KG1 (cell line): ENCODE data around the gene KCNG2.

Experiments
- DNase-seq: peaks from one replicate; lab custom pipeline; 2025; lab: John Stamatoyannopoulos, UW

The KCNG2 gene

GRCh38 chr18:79912409-79912991, 114.8 kb downstream of the KCNG2 start:
- no peak for DNase-seq

DNA sequence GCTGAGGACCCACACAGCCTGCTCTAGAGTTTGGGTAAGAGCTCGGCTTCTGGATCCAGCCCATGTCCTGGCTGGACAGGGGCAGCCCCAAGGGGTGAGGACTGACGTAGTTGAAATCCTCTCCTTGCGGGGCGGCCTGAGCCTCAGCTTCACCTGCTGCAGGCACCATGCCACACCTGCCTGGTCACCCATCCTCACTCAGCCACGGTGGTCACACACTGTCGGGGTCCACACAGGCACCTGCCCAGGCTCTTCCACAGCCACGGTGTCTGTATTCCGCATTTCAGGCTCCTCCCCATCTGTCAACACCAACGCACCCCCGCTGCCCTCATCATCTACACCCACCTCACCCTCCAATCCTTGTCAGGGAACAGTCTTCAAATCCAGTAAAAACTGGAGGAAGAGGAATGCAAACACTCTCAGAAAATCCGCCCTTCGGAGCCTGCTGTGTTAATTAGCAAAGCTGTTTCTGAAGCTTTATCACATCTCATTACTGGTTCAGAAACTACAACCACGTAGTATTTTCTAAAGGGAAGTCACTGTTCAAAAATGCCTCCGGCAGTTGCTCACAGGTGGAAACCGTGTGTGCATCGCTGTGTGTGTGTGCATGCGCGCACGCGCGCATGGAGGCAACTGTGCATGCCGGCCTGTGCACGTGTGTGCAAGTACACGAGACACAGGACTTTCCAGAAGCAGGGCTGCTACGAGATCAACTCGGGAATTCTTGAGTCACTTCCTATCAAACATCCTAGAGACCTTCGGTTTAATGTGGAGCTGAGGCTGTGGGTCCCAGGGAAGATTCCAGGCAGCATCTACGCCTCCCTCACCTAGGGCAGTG, 115.5 kb downstream of the KCNG2 start:
- no peak for DNase-seq

DNA sequence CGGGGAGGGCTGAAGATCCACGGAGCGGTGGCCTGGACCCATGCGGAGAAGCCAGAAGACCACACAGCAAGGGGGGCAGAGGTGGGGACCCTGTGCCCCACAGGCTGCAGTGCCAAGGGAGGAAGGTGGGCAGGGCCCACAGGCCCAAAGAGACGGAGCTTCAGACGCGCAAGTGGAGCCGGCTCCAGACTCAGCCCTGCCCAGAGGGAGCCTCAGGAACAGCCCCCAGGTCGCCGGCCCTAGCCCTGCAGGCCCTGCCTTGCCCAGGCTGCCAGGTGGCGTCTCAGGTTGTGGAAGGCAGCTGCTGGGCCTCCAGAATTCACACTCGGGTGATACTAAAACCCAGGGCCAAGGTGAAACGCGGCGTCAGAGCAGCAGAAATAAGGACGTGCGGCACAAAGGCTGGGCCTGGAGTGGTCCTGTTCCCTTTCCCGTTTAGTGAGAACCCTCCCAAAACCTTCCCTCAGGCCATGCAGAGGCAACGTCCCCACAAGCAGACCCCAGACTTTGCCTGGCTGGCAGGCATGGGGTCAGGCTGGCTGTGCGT, 116.9 kb downstream of the KCNG2 start:
- no peak for DNase-seq

GRCh38 chr18:79915161-79916127, 117.7 kb downstream of the KCNG2 start:
- DNase-seq: no peak

DNA sequence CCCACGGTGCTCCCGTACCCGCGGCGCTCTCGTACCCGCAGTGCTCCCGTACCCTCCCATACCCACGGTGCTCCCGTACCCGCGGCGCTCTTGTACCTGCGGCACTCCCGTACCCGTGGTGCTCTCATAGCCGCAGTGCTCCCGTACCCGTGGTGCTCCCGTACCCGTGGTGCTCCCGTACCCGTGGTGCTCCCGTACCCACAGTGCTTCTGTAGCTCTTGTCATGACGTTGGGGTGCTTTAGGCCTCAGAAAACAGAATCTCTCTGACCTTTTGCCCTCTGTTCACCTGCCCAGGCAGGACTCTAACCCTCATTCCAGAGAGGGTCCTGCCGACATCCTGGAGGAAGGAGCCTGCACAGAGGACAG, 118.4 kb downstream of the KCNG2 start:
- DNase-seq: no peak

- no peak for DNase-seq
These were observed 118.9 kb downstream of the KCNG2 start for GRCh38 chr18:79916546-79917168.

- no peak for DNase-seq
These were observed 119.6 kb downstream of the KCNG2 start for GRCh38 chr18:79917169-79917852.

DNA sequence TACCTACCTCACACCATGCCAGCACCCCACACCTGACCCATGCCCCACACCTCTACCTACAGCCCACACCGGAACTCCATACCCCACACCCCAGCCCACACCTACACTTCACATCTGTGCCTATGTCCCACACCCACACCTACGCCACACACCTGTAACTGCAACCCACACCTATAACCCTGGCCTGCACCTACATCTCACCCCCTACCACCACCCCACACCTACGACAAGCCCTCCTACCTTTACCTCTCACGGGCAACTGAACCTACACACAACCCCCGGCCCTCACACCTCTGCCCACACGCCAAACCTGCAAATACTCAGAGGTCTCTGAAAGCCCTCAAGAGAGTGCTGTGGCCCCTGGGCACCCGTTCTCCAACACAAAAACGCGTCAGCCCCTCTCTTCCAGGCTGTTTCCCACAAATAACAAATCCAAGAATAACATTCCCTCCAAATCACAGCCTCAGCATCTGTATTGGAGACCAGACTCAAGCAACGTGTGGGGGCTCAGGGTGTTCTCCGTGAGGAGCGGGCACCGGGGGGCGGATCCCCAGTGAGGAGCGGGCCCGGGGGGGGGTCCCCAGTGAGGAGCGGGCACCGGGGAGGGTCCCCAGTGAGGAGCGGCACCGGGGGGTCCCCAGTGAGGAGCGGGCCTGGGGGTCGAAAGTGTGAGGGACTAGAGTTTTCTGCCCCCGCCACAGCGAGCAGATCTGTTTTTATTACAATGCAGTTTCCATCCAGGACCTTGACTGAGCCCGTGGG, 120.3 kb downstream of the KCNG2 start:
- no peak for DNase-seq

DNA sequence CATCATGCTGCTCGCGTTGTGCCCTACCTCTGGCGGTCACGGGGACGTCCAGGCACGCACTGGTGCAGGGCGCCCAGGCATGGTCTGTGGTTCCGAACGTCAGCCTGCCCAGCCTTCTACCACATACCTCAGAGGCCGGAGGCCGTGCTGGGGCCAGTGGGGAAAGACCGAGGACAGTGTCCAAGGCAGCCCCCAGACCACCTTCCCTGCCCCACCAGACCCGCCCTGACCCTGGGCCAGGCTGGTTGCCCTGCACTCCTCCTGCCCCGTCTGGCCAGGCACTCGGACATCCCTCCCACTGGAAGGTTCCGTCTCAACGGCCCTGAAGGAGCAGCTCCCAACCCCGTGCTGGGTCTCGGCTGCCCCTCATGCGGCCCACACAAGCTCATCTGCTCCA, 120.9 kb downstream of the KCNG2 start:
- DNase-seq: no peak

DNA sequence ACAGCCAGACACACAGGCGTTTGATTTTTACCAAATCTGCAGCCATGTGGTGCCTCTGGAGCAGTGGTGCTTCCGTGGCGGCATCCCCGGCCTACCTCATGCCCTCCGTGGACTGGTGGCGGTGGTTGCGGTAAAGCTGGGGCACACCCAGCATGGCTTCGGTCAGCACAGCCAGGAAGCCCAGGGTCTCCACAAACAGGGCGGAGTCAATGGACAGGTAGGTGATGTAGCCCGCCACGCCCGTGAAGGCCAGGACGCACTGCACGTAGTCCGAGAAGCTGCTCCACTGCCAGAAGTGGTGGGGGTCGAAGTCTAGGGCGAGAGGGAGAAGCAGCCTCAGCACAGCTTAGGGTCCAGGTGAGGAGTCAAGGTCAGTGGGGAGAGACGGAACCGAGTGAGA, 121.4 kb downstream of the KCNG2 start:
- DNase-seq: no peak

GRCh38 chr18:79921984-79922965, 124.5 kb downstream of the KCNG2 start:
- DNase-seq: no peak

GRCh38 chr18:79922971-79923411, 125.3 kb downstream of the KCNG2 start:
- no peak for DNase-seq

GRCh38 chr18:79923896-79924585, 126.3 kb downstream of the KCNG2 start:
- no peak for DNase-seq

DNA sequence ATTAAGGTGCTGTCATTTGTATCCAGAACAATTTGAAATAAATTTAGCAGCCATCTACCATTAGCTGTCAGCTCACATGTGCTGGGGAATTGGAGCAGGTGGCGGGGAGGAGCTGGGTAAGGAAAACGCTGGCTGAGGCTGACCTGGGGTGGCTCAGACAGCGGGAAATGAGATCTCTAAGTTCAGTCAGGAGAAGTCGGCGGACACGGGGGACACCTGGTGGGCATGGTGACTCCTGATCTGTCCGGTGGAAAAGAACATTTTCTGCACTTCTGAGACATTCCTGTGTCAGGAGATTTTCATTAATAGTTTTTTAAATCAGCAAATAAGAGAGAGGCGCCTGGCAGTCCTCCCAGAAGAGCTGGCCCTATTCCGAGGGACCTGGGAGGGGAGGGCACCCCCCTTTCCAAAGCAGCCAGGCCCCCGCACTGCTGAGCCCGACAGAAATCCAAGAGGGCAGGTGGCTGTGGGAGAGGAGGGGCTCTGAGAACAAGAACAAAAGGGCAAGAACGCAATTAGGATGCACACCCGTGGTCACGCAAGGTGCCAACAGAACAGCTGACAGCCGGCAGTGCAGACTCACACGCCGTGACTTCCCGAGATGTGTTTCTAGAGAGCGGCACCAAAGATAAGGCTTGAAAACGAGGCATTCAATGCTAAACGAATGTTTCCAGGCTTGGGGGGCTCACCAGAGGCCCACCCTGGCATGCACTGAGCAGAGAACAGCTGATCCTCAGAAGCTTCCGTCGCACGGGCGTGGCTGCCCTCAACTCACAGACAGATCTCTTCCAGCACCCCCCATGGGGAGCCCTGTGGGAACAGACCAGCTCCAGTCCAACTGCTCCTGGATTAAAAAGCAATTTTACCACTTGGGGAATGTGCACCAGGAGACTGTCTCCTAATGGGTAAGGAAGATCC, 127.3 kb downstream of the KCNG2 start:
- no peak for DNase-seq

GRCh38 chr18:79926306-79926705, 128.6 kb downstream of the KCNG2 start:
- no peak for DNase-seq

DNA sequence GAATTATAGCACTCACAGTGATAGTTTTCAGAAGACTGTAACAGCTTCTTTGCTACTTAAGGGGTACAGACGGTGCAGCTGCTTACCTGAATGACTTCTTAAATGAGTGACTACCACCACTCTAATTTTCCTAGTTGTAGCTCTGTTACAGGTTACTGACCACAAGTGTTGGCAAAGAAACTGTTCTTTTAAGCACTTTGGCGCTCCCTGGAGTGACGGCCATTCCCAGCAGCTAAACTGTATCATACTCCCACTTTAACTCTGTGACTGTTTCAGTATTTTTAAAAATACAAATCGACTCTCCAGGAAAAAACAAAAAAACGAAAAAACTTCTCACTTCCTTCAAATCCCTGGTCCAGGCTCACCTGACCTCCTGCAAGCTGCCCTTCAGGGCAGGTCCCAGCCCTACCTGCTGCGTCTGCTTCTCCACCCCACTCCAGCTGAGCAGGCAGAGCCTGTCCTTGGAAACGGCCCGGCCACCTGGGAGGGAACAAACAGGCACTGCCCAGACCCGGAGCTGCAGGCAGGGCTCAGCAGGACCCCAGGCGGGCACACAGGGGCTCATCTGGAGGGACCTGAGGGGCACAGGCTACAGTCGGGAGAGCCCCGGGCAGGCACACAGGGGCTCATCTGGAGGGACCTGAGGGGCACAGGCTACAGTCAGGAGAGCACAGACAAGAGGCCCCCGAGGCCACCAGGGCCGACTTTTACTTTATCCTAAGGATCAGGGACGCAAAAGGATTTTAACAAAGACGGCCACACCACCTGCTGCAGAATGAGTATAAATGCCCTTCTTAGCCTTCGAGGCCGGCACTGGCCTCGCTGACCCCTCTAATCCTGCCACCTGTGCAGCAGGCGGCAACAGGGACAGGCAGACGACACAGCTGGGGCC, 129.2 kb downstream of the KCNG2 start:
- DNase-seq: no peak
